ENCODE results near the gene TMCC1. TPM values are rescaled to one million over a fixed set of nuclear protein-coding genes. Genes with fewer than 3 reads are reported as not detected.

The TMCC1 gene
- total RNA-seq, 4 donors from 2014 or later, result 4.1 to 21.8 (median 14.5) TPM

GRCh38 chr3:129824926-129825541 lies 68.5 kb downstream of the TMCC1 start:
- Histone ChIP-seq H3K9me3 (no peaks in the 10 kb centered on the region), H3K27ac (no peak overlapping the region), H3K4me3 (no peak overlapping the region), H3K4me1 (peaks cover 0 to 25% (median 0%) of the 10 kb centered on the region in 4 donors), H3K36me3 (no peaks in the 10 kb centered on the region), H3K27me3 (no peaks in the 10 kb centered on the region)
- intact Hi-C loops (cut with DNase I; ENCODE audit: low total_unique reads), result loop anchor here (5.0 to 10.0 kb wide), 2 partner anchors 173 to 330 kb away; no protein-coding TSS in a partner anchor
- DNase-seq, result peak; percentile 31
- WGBS, 2 donors (ENCODE audit: low coverage in 1 of 2), result 14 to 45% methylated on average over 2 to 3 of the region's 3 CpGs
- TF ChIP-seq POLR2A (IDR thresholded peaks at IDR 0.05), result no peak
- no peak for TF ChIP-seq POLR2AphosphoS5 (IDR thresholded peaks at IDR 0.05)
- TF ChIP-seq CTCF (IDR thresholded peaks at IDR 0.05), result peak; percentile 65 to 79 (median 66)
- no peak for TF ChIP-seq EP300 (IDR thresholded peaks at IDR 0.05; ENCODE audit: low read depth)
- in situ Hi-C loops (cut with MboI; ENCODE audit: low pct_ligation_motif_present in 1 of 4, low pct_unique_long_range_greater_than_20kb in 1 of 4, low sequenced_read_pairs in 3 of 4), result loop anchor here (10.0 to 25.0 kb wide), 2 partner anchors 170 to 338 kb away; no protein-coding TSS in a partner anchor

GRCh38 chr3:129822679-129823078 lies 70.8 kb downstream of the TMCC1 start:
- no peak for TF ChIP-seq POLR2AphosphoS5 (IDR thresholded peaks at IDR 0.05)
- TF ChIP-seq EP300 (IDR thresholded peaks at IDR 0.05; ENCODE audit: low read depth), result no peak
- TF ChIP-seq CTCF (IDR thresholded peaks at IDR 0.05), result no peak
- no peak for TF ChIP-seq POLR2A (IDR thresholded peaks at IDR 0.05)
- intact Hi-C loops (cut with DNase I; ENCODE audit: low total_unique reads), result loop anchor here (10.0 kb wide), 1 partner anchor 328 kb away; no protein-coding TSS in a partner anchor
- Histone ChIP-seq H3K9me3 (no peaks in the 10 kb centered on the region), H3K36me3 (peaks cover 0 to 5% (median 0%) of the 10 kb centered on the region in 4 donors), H3K27ac (peak overlapping the region in 2 of 4 donors; percentile 34 to 43), H3K4me1 (peaks cover 0 to 19% (median 0%) of the 10 kb centered on the region in 4 donors), H3K27me3 (no peaks in the 10 kb centered on the region), H3K4me3 (no peak overlapping the region)
- in situ Hi-C loops (cut with MboI; ENCODE audit: low pct_ligation_motif_present in 1 of 4, low pct_unique_long_range_greater_than_20kb in 1 of 4, low sequenced_read_pairs in 3 of 4), result loop anchor here in 3 of 4 donors (10.0 kb wide), 1 partner anchor 168 kb away; no protein-coding TSS in a partner anchor
- WGBS, 2 donors (ENCODE audit: low coverage in 1 of 2), result 97 to 100% methylated on average over 1 of the region's 1 CpG
- DNase-seq, result no peak

GRCh38 chr3:129822241-129822640 lies 71.3 kb downstream of the TMCC1 start:
- in situ Hi-C loops (cut with MboI; ENCODE audit: low pct_ligation_motif_present in 1 of 4, low pct_unique_long_range_greater_than_20kb in 1 of 4, low sequenced_read_pairs in 3 of 4), result loop anchor here in 3 of 4 donors (10.0 kb wide), 1 partner anchor 167 kb away; no protein-coding TSS in a partner anchor

More at GRCh38 chr3:129822241-129822640, 71.3 kb downstream of the TMCC1 start:
- intact Hi-C loops (cut with DNase I; ENCODE audit: low total_unique reads), result loop anchor here (10.0 kb wide), 1 partner anchor 327 kb away; no protein-coding TSS in a partner anchor
- peak overlapping the region in 2 of 4 donors; percentile 34 to 43 for H3K27ac ChIP-seq
- DNase-seq, result no peak
- no peaks in the 10 kb centered on the region for H3K9me3 ChIP-seq
- TF ChIP-seq EP300 (IDR thresholded peaks at IDR 0.05; ENCODE audit: low read depth), result no peak
- no peak for TF ChIP-seq CTCF (IDR thresholded peaks at IDR 0.05)
- TF ChIP-seq POLR2AphosphoS5 (IDR thresholded peaks at IDR 0.05), result no peak
- no peak for TF ChIP-seq POLR2A (IDR thresholded peaks at IDR 0.05)
- peaks cover 0 to 16% (median 0%) of the 10 kb centered on the region in 4 donors for H3K4me1 ChIP-seq
- WGBS, 2 donors (ENCODE audit: low coverage in 1 of 2), result 82% methylated on average over 1 of the region's 1 CpG; no CpG with 5 or more reads in 1 of the 2 donors
- H3K4me3 ChIP-seq, result no peak overlapping the region
- no peaks in the 10 kb centered on the region for H3K27me3 ChIP-seq
- H3K36me3 ChIP-seq, result peaks cover 0 to 5% (median 0%) of the 10 kb centered on the region in 4 donors

Data from transverse colon (tissue), 4 donors.